PFSK-1 (cell line): ENCODE measurements around the gene AKAP6.

ENCODE experiments used
- FOXP2 ChIP-seq: optimal IDR thresholded peaks from 2 replicates; pipeline ENCODE3; 2011; ENCODE audit warnings: borderline replicate concordance, control low read depth, inconsistent platforms; ENCODE audit not compliant: insufficient read depth; ENCODE audit errors: extremely low read length, extremely low read depth
- POLR2AphosphoS5 ChIP-seq: IDR thresholded peaks from 2 replicates; pipeline ENCODE4 v1.6.1; 2012; ENCODE audit warnings: low read depth, mild to moderate bottlenecking, control low read depth, low read length, moderate library complexity
- SIN3A ChIP-seq: IDR thresholded peaks from 2 replicates; pipeline ENCODE4 v1.6.1; 2012; ENCODE audit warnings: mild to moderate bottlenecking, low read length, moderate library complexity, borderline replicate concordance; ENCODE audit not compliant: insufficient read depth
- TAF1 ChIP-seq: IDR thresholded peaks from 2 replicates; pipeline ENCODE4 v1.6.1; 2012; ENCODE audit warnings: low read length, control low read depth, borderline replicate concordance; ENCODE audit not compliant: insufficient read depth
- TF ChIP-seq, protein P1 (sequence below), 2 experiments: IDR thresholded peaks; 2 replicates each; pipeline versions ENCODE4 v1.6.1 to v1.8.0; 2011 to 2012; ENCODE audit warnings: low read depth in 2 of 2, low read length in 2 of 2, control low read depth in 1 of 2, inconsistent platforms in 1 of 2, mild to moderate bottlenecking in 1 of 2, moderate library complexity in 1 of 2; ENCODE audit not compliant: insufficient read depth in 1 of 2

Gene AKAP6

DNA sequence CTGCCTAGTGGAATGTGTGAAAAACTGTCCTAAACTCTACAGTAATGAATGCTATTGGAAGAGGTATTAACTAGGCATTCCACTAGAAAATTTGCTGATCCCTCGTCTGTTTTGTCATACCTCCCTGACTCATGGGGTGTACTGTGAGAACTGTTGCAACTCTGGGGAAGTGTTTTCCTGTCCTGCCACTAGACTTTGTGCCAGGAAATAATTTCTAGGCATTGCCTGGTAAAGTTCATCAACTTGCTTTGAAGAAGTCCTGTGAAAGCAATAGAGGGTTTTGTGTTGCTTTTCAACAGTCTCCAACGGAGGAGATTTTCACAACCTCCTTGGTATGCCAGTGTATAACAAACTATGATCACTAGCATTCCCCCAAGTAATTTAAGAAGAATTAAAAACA lies 139.9 kb downstream of the AKAP6 start:
- TF ChIP-seq TAF1: no peak
- no peak for TF ChIP-seq FOXP2
- no peak for TF ChIP-seq SIN3A
- TF ChIP-seq POLR2AphosphoS5: no peak
- TF ChIP-seq, protein P1, sequence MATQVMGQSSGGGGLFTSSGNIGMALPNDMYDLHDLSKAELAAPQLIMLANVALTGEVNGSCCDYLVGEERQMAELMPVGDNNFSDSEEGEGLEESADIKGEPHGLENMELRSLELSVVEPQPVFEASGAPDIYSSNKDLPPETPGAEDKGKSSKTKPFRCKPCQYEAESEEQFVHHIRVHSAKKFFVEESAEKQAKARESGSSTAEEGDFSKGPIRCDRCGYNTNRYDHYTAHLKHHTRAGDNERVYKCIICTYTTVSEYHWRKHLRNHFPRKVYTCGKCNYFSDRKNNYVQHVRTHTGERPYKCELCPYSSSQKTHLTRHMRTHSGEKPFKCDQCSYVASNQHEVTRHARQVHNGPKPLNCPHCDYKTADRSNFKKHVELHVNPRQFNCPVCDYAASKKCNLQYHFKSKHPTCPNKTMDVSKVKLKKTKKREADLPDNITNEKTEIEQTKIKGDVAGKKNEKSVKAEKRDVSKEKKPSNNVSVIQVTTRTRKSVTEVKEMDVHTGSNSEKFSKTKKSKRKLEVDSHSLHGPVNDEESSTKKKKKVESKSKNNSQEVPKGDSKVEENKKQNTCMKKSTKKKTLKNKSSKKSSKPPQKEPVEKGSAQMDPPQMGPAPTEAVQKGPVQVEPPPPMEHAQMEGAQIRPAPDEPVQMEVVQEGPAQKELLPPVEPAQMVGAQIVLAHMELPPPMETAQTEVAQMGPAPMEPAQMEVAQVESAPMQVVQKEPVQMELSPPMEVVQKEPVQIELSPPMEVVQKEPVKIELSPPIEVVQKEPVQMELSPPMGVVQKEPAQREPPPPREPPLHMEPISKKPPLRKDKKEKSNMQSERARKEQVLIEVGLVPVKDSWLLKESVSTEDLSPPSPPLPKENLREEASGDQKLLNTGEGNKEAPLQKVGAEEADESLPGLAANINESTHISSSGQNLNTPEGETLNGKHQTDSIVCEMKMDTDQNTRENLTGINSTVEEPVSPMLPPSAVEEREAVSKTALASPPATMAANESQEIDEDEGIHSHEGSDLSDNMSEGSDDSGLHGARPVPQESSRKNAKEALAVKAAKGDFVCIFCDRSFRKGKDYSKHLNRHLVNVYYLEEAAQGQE (IDR thresholded peaks at IDR 0.05; ENCODE audit: insufficient read depth in 1 of 2, low read depth in 2 of 2, low read length in 2 of 2): no peak

DNA sequence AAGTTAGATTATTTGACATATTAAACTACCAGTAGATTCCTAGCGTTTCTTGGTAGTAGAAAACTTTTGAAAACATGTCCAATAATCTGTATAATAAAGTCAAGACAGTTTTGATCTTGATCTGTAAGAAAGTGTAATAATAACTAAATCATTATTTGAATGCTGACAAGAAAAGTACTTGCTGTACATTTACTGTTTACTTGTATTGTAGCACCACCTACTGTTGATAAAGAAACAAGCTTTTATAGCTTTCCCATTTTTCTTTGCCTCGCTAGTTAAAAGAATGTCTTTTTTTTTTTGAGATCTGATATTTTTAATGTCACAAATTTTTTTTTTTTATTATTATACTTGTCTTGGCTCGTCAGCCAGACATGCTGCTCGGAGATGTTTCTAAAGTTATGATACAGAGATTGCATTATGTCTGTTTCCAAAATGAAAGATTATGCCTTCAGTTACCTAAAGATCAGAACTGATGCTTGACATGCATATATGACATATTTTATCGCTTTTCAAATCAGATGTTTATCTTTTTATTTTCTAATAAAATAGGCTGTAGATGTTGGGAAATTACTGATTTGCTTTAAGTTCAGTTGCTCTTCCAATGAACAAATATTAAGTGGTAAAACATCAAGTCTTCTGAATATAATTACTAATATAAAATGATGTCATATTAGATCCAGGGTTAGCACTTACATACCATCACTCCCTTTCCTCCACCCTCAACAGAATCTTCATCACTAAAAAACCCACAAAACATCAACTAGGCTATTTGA lies 140.5 kb downstream of the AKAP6 start:
- no peak for TF ChIP-seq TAF1
- no peak for TF ChIP-seq POLR2AphosphoS5
- TF ChIP-seq, protein P1 (IDR thresholded peaks at IDR 0.05; ENCODE audit: insufficient read depth in 1 of 2, low read depth in 2 of 2, low read length in 2 of 2): no peak
- no peak for TF ChIP-seq FOXP2

DNA sequence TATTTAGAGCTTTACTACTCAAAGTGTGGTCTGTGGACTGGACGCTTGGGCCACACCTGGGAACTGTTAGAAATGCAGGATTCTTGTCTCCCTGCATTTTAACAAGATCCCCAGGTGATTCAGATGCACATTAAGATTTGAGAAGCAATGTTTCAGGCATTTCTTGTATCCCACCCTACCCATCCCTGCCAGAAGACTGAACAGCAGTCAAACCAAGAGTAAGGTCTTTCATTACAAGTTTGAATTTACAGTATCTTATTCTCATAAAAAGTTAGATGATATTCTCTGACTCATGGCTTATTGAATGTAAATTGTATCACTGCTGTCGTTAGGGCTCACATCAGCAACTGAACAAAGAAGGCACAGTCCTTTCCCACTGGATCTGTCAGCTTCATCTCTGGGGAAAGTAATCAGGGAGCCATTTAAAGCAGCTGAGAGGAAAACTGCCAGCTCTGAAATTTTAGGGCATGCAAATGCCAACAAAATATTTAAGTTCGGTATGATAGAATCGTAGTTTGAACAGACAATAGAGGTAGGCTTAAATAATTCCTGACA lies 141.1 kb downstream of the AKAP6 start:
- no peak for TF ChIP-seq SIN3A
- TF ChIP-seq, protein P1 (IDR thresholded peaks at IDR 0.05; ENCODE audit: insufficient read depth in 1 of 2, low read depth in 2 of 2, low read length in 2 of 2): no peak
- no peak for TF ChIP-seq FOXP2
- TF ChIP-seq POLR2AphosphoS5: no peak
- no peak for TF ChIP-seq TAF1

DNA sequence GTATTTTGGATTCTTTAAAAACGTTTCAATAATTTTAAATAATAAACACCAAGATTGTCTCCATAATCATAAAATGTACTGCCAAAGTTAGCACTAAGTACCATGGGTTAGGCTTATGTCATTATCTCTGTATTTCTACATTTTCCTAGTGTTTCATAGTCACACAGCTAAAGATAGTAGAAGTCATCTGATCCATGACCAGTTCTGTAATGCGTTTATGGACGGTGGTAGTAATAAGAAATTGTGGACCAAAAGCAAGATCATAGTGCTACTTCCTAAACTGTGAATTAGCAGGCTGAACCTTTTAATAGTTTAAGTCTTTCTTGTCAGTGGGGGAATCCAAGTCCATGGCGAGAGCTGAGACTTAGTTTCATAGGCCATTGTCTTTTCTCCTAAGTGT lies 142.1 kb downstream of the AKAP6 start:
- TF ChIP-seq TAF1 (no peak), POLR2AphosphoS5 (no peak), FOXP2 (no peak), SIN3A (no peak)
- TF ChIP-seq, protein P1 (IDR thresholded peaks at IDR 0.05; ENCODE audit: insufficient read depth in 1 of 2, low read depth in 2 of 2, low read length in 2 of 2): no peak
